AG08395 (cell line): Measurements from ENCODE around the gene OLFM2.
"Not testable (repeated sequence)": the region's sequence is repeated elsewhere in the genome, so short reads cannot be mapped to it uniquely, and the experiment has no call there.

Experiments
- DNase-seq: peaks from one replicate; pipeline ENCODE4 v3.0.0; 2012; ENCODE audit warnings: mixed read lengths, low spot score

The OLFM2 gene

GRCh38 chr19:9860407-9860806, 75.9 kb downstream of the OLFM2 start:
- no peak for DNase-seq

- DNase-seq: no peak
Observed at GRCh38 chr19:9858766-9859165, 77.5 kb downstream of the OLFM2 start.

- no peak for DNase-seq
Observed at GRCh38 chr19:9857920-9858746, 78.2 kb downstream of the OLFM2 start.

GRCh38 chr19:9857076-9857721, 79.1 kb downstream of the OLFM2 start:
- DNase-seq: no peak

- DNase-seq: no peak
Observed at GRCh38 chr19:9856609-9857008, 79.7 kb downstream of the OLFM2 start.

- no peak for DNase-seq
Observed at GRCh38 chr19:9854282-9854846, 82.0 kb downstream of the OLFM2 start.

- DNase-seq: no peak
Observed at GRCh38 chr19:9850235-9850959, 85.9 kb downstream of the OLFM2 start.

GRCh38 chr19:9849791-9850190, 86.5 kb downstream of the OLFM2 start:
- DNase-seq: no peak

- no peak for DNase-seq
Observed at GRCh38 chr19:9848762-9849161, 87.6 kb downstream of the OLFM2 start.

- no peak for DNase-seq
Observed at GRCh38 chr19:9848060-9848459, 88.3 kb downstream of the OLFM2 start.

GRCh38 chr19:9847087-9847671, 89.1 kb downstream of the OLFM2 start:
- peak; percentile 96 for DNase-seq

GRCh38 chr19:9843626-9844273, 92.6 kb downstream of the OLFM2 start:
- not testable (repeated sequence) for DNase-seq

- no peak for DNase-seq
Observed at GRCh38 chr19:9842834-9843625, 93.3 kb downstream of the OLFM2 start.

- no peak for DNase-seq
Observed at GRCh38 chr19:9839415-9839814, 96.9 kb downstream of the OLFM2 start.

GRCh38 chr19:9838324-9838723, 98.0 kb downstream of the OLFM2 start:
- DNase-seq: no peak

- DNase-seq: peak; percentile 48
Observed at GRCh38 chr19:9836021-9836420, 100.3 kb downstream of the OLFM2 start.

GRCh38 chr19:9835507-9835949, 100.8 kb downstream of the OLFM2 start:
- DNase-seq: no peak

- peak; percentile 99 for DNase-seq
Observed at GRCh38 chr19:9834726-9835506, 101.4 kb downstream of the OLFM2 start, which contains the start of gene PIN1. PIN1 (plus strand) TSS chr19:9835318; CDS start chr19:9835345, 27 bp downstream.

GRCh38 chr19:9834307-9834725, 102.0 kb downstream of the OLFM2 start:
- DNase-seq: no peak
